SK-N-MC (cell line): ENCODE measurements around the gene MAPT.

Source experiments
- EZH2 ChIP-seq: fragments of 200-600 bp; sonication (generic); IDR thresholded peaks from one replicate; pipeline ENCODE4 v1.6.1; 2017; ENCODE audit warnings: antibody characterized with exemption
- FOXP2 ChIP-seq: optimal IDR thresholded peaks from 2 replicates; pipeline ENCODE3; 2011; ENCODE audit warnings: mild to moderate bottlenecking, moderate library complexity; ENCODE audit not compliant: insufficient read depth; ENCODE audit errors: extremely low read length, control extremely low read depth
- POLR2AphosphoS5 ChIP-seq: IDR thresholded peaks from 2 replicates; pipeline ENCODE4 v1.6.1; 2012; ENCODE audit warnings: mild to moderate bottlenecking, low read depth, low read length, borderline replicate concordance

GRCh38 chr17:46061435-46061834 is 167.1 kb downstream of the MAPT start:
- TF ChIP-seq FOXP2 (no peak), EZH2 (no peak), POLR2AphosphoS5 (no peak)
